CD4-positive, alpha-beta T cell treated with Interferon gamma for 1 hour (primary cell): Measurements from ENCODE around the gene DNAJC11.
"Not testable (repeated sequence)": the region's sequence is repeated elsewhere in the genome, so short reads cannot be mapped to it uniquely, and the experiment has no call there.

Source experiments
- DNase-seq: peaks from one replicate; pipeline ENCODE4 v3.0.0-alpha.2; 2020

DNAJC11 gene, protein sequence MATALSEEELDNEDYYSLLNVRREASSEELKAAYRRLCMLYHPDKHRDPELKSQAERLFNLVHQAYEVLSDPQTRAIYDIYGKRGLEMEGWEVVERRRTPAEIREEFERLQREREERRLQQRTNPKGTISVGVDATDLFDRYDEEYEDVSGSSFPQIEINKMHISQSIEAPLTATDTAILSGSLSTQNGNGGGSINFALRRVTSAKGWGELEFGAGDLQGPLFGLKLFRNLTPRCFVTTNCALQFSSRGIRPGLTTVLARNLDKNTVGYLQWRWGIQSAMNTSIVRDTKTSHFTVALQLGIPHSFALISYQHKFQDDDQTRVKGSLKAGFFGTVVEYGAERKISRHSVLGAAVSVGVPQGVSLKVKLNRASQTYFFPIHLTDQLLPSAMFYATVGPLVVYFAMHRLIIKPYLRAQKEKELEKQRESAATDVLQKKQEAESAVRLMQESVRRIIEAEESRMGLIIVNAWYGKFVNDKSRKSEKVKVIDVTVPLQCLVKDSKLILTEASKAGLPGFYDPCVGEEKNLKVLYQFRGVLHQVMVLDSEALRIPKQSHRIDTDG

DNA sequence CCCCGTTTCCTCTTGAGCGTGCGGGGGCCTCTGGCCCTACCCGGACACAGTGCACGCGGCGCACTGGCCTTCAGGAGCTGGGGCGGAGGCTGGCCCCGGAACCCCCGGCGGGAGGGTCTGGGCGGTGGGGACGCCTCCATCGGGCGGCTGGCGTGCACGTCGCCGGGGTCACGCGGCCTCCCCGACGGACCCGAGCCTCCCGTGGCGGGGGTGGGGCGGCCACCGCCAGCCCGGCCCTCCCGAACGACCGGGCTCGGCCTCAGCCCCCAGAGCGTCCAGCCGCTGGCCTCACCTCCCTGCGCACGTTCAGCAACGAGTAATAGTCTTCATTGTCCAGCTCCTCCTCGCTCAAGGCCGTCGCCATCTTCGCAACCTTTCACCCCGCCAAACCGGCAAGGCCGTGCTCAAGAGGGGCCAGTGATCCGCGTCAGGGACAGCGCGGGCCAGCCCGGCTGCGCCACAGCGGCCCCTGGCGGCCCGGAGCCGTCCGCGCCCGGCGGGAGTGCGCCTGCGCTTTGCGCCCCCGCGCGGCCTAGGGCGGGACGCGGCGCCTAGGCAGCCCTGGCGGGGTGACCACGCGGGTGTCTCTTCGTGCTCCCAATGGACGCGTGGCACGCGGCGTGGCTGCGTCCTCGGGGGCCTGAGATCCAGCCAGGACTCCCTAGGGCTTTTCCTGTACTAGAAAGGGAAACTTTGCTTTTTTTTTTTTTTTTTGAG is at the start of gene DNAJC11:
TSS of gene DNAJC11 (minus strand) at position 380 of the 717 bp plus-strand sequence. CDS start at position 364, 16 bp downstream.
- peak; percentile 90 for DNase-seq

DNA sequence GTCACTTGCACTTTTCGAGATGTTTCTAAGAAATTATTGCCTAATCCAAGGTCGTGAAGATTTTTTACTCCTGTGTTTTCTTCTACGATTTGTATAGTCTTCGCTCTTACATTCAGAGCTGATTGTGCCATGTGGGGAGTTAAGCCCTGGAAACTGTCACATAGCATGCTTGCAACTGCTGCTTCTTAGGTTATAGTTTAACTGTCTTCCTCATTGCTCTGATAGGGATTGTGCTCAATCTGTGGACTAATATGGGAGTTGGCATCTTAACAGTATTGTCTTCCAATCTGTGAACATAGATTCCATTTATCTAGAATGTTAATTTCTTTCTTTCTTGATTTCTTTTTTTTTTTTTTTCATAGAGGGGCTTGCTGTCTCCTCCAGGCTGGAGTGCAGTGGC is 48.9 kb upstream of the DNAJC11 start:
- DNase-seq, result no peak

DNA sequence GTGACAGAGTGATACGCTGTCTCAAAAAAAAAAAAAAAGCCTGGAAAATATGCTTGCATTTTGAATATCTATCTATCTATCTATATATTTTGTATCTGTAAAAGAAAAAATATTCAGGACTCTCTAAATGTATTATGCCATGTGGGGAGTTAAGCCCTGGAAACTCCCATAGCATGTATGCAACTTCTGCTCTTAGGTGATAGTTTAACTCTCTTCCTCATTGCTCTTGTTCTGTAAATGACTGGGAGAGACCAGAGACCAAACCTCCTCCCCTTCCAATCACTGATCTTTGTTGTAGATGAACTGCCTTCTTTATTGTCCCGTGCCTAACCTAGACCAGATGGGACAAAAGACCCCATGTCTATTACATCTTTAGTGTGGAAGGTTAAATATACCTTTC is 46.1 kb upstream of the DNAJC11 start:
- DNase-seq, result no peak

DNA sequence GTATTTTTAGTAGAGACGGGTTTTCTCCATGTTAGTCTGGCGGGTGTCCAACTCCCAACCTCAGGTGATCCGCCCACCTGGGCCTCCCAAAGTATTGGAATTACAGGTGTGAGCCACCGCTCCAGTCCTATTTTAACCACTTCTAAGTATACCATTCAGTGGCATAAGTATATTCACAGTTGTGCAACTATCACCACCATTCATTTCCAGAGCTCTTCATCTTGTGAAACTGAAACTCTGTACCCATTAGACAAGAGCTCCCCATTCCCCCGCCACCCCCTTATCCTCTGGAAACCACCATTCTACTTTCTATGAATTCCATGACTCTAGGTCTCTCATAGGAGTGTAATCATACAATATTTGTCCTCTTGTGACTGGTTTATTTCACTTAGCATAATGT is 43.5 kb upstream of the DNAJC11 start:
- no peak for DNase-seq

DNA sequence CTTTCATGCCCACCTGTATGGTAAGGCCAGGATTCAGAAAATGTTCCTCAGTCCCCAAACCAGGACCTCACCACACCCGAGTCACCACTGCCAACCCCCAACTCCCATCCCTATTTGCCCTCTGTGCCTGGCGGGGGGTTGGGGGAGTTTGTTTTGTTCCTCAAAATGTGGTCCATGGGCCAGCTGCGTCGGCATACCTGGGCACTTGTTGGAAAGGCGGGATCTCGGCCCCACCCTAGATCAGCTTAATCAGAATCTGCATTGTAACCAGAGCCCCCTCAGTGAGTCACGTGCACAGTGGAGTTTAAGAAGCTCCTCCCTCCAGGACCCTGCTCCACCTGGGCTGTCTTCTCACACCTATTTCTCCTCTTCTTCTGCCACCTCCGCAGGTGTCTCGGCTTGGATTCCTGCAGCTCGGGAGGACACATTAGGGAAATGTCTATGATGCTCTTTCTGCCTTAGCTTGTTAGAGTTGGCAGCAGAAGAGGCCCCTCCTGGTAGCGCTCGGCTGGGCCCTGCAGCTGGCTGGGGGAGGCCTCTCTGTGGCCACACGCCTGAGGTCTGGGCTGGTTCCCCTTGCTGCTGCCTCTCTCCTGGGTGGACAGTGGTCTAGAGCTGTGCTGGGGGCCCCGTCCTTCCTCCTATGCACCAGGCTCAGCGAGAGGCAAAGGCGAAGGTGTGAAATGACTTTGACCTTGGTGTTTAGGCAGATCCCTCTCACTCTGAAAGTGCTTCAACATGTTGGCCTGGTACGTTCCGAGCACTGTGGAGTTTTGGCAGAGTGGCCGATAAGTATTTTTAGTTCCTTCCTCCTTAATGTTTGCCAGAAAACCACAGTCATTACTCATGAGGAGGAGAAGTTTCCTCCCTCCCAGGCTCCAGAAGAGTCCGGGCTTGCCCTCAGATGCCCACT is 41.8 kb upstream of the DNAJC11 start:
- DNase-seq, result peak; percentile 2

DNA sequence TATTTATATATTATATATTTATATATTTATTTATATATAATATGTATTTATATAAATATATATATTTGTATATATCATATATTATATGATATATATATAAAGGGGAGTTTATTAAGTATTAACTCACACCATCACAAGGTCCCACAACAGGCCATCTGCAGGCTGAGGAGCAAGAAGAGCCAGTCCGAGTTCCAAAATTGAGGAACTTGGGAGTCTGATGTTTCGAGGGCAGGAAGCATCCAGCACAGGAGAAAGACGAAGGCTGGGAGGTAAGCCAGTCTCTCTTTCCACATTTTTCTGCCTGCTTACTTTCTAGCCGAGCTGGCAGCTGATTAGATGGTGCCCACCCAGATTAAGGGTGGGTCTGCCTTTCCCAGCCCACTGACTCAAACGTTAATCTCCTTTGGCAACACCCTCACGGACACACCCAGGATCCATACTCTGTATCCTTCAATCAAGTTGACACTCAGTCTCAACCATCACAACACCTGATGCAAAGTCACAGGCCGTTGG is 41.1 kb upstream of the DNAJC11 start:
- not testable (repeated sequence) for DNase-seq

DNA sequence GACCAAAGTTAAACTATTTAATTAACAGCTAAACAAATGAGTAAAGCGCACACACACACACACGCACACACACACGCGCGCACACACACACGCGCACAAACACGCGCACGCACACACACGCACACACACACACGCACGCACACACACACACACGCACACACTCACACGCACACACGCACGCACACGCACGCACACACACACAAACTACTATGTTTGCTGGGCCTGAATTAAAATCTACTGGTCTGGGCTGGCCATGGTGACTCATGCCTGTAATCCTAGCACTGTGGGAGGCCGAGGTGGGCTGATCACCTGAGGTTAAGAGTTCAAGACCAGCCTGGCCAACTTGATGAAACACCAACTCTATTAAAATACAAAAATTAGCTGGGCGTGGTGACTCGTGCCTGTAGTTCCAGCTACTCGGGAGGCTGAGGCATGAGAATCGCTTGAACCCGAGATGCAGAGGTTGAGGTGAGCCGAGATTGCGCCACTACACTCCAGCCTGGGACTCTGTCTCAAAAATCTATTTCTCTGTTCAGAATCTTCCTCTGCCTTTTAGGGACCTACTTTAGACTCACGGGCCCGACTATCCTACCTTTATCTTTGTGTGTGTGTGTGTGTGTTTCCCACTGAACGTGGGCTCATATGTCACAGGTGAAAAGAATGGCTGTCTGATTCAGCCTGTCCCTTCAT is 37.5 kb upstream of the DNAJC11 start:
- no peak for DNase-seq

DNA sequence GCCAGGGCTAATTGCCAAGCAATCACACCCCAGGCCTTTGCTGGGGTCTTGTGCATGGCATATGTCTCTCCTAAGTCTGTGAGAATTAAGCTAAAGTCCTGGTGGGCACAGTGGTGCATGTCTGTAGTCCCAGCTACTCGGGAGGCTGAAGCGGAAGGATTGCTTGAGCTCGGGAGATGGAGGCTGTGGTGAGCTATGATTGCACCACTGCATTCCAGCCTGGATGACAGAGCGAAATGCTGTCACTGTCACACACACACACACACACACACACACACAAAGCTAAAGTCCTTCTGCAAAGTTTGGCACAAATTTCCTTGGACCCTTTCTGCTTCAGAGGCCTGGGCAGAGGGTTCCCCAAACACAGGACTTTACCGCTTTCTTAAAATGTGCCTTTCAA is 31.3 kb upstream of the DNAJC11 start:
- no peak for DNase-seq

DNA sequence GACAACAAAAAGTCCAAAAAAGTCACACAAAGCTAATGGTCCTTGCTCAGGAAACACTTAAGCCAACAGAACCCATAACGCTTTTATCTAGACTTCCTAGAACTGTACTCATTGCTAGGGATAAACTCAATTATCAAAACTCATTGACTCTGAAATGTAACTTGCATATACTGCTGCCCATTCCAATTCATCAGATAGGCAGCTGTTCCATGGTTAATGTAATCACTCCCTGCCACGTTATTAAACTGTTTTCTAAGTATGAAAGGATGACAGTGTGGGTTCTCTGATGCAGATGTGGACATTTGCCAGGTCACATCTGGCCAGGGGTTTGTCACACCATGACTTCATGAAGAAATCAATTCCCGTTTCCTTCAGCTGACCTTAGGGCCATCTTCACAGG is 30.3 kb upstream of the DNAJC11 start:
- no peak for DNase-seq

DNA sequence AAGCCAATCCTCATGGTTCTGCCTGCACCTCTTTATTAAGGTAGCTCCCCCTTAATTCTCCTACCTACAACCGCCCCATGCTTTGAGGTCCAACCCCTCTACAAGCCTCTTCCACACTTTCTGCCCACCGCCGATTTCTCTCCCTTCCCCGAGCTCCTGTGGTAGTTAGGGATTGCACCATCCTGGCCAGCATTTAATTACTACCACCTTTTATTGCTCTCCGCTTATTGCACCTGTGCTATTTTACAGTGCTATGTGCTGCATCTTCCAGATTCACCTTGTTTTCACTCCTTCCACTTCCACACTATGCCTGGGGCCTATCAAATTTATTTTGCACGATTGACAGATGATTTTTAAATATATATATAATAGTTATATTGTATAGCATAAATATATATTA is 29.3 kb upstream of the DNAJC11 start:
- no peak for DNase-seq

DNA sequence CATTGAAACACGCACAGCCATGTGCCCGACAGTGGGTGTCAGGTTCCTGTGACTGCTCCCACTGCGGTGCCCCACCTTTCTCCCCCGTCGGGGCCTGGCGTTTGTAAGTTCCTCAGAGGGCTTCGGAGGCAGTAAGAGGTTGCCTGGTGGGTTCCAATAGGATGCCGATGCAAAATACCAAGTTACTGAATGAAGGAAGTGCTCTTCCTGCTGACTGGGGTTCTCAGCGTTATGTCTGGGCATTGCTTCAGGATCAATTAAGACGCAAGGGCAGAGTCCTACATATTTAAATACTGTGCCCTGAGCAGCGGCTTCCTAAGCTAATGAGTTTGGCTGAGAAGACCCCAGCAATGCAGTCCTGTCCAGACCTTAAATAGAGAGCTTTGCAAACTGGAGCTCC is 28.9 kb upstream of the DNAJC11 start:
- no peak for DNase-seq

DNA sequence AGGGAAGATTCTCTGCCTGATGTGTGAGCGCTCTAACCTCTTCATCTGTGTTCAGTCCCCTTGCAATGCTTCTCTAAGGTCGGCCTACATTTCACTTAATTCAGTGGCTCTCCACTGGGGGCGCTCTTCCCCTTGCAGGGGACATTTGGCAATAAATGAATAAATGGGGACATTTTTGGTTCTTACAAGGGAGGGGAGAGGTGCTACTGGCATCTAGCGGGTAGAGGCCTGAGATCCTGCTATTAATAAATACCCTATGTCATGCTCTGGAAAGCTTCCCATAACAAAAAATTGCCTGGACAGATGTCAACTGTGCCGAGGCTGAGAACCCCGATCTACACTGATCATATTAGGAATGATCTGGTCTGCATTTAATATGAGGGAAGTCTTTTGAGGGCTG is 25.9 kb upstream of the DNAJC11 start:
- peak; percentile 53 for DNase-seq

DNA sequence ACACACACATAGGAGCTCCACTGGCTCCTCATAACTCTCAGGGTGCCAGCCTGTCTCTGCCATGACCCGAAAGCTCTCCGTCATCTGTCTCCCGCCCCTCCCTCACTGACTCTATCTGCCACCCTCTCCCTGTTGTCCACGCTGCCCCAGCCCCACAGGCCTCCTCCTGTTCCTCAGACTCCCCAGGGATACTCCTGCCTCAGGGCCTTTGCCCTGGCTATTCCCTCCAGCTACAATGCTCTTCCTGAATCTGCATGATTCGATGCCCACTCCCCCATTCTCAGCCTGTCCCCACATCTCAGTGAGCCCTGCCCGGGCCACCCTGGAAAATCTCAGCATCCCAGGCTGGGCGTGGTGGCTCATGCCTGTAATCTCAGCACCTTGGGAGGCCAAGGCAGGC is 24.6 kb upstream of the DNAJC11 start:
- DNase-seq, result no peak

DNA sequence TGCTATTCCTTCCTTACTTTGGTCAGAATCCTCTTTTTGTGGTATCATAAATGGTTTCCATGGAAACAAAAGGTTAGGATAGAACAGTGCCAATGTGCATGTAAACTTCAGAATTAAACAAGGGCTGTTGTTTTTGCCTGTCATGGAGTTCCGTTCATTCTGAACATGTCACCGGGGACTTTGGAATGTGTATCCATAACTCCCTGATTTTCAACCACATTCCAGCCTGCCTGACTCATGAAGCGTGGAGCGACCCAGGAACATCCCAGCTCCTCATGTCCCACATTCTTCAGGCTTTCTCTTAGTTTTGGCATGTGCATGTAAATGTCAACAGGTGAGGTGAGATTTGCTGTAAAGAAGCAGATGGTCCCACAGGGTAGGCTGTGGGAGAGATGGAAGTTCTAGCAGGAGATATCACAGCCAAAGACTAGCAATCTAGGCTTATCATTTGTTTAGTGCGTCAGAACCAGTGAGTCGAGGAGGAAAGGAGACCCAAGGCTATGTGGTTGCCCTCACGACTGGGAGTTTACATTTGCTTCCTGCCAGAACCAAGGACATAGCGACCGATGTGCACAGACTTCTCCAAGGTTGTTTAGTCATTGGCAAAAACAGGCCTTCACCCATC is 23.0 kb upstream of the DNAJC11 start:
- no peak for DNase-seq

DNA sequence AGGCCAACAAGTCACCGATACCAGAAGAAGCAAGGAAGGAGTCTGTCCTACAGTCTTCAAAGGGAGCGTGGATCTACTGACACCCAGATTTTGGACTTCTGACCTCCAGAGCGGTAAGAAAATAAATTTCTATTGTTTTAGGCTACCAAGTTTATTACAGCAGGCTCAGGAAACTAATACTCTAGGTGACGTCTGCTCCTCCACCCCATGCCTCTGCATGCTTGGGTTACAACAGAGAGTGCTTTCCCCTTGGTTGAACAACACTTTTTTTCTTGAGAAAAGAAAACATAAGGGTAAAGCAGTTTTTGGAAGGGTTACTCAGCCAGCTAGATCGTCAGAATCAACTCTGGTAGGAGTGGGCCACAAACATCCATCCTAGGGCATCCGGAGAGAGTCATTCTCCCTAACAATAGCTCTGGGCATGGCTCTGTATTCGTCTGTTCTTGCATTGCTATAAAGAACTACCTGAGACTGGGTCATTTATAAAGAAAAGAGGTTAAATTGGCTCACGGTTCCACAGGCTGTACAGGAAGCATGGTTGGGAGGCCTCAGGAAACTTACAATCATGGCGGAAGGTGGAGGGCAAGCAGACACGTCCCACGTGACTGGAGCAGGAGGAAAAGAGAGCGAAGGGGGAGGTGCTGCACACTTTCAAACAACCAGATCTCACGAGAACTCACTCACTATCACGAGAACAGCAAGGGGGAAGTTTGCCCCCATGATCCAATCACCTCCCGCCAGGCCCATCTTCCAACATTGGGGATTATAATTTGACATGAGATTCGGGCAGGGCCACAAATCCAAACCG is 22.2 kb upstream of the DNAJC11 start:
- no peak for DNase-seq

DNA sequence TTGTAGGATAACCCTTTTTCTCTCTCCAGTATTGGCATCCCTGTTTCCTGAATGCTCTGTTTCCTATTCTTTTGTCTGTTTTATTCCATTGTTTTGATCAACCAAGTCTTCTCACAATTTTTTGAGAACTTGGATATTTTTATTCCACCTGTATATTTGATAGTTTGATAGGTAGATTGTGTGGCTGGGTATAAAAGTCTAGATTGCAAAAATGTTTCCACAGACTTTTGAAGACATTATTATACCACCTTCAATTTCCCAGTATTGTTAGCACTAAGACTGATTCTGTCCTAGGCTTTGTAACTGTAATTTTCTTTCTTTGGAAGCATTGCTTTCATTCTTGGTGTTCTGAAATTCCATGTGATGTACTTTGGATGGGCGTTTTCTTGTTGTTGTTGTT is 9.6 kb upstream of the DNAJC11 start:
- no peak for DNase-seq

DNA sequence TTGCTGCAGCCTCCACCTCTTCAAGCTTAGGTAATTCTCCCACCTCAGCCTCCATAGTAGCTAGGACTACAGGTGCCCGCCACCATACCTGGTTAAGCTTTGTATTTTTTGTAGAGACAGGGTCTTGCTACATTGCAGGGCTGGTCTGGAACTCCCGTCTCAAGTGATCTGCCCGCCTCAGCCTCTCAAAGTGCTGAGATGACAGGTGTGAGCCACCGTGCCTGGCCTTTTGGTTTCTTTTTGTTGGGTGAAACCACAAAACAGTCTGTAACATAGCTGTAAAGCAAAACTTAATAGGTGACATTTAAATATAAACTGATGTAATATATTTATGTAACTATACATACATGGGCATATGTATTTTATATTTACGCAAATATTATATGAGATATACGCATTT is 3.1 kb upstream of the DNAJC11 start:
- no peak for DNase-seq

DNA sequence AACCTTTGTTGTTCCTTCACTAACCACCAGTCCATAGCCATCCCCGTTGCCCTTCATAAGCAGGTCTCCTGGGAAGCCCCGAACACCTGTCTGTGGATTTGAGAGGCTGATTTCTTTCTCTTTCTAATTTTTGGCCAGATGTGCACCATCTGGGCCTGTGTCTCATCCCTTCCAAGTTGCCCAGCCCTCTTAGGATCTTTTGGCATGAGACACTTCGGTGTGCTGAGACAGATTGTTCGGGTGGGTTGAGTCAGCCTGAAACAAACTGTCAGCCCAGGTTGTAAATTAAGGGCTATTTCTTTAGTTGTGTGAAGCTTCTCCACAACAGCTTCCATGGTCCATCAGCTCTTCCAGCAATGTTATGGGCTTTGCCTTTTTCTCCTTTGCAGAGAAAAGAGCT is 1.4 kb upstream of the DNAJC11 start:
- no peak for DNase-seq

DNA sequence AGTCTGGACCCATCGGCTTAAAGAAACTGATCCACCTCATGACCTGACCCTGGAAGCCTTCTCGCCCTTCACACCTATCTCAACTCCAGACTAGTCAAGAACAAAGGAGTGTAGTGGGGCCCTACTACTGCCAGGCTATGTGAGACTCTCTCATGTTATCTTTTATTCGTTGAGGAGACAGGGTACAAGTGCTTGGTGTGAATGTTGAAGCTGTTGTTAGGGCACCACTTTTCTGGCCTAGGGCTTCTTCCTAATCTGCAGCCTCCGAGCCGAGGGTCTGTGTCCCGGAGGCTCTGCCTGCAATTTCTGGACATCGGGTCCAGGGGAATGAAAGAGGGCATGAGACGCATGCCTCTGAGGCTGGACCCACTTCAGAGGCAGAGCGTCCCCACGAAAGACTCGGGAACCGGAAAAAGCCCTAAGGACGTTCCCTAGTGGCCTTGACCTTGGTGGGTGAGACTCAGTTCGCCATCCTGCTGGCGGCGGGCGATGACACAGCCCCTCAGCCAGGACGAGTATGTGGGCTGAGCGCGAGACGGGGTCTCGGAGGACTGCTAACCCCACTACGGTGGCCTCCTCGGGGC is 671 bp downstream of the DNAJC11 start:
- no peak for DNase-seq

DNA sequence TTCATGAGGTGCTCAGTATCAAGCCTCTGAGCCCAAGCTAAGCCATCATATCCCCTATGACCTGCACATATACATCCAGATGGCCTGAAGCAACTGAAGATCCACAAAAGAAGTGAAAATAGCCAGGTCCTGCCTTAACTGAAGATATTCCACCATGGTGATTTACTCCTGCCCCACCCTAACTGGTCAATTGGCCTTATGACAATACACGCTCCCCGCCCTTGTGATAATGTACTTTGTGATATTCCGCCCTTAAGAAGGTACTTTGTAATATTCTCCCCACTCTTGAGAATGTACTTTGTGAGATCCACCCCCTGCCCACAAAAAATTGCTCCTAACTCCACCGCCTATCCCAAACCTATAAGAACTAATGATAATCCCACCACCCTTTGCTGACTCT is 1.7 kb downstream of the DNAJC11 start:
- DNase-seq, result not testable (repeated sequence)
